Mammary epithelial cell (primary cell): ENCODE data around the gene CAP2.

Source experiments
- CTCF ChIP-seq, 2 donors: IDR thresholded peaks in 1 of 2; conservative IDR thresholded peaks in 1 of 2; 2 replicates each; pipeline ENCODE4 v1.5.1; 2011 to 2012; ENCODE audit warnings: inconsistent platforms in 2 of 2, low read length in 2 of 2, mild to moderate bottlenecking in 2 of 2, control low read depth in 1 of 2, low read depth in 1 of 2; ENCODE audit not compliant: insufficient read depth in 1 of 2; ENCODE audit errors: extremely low read depth in 1 of 2
- EZH2 ChIP-seq: IDR thresholded peaks from 2 replicates; pipeline ENCODE4 v1.6.1; 2012; ENCODE audit warnings: low read length, inconsistent platforms, borderline replicate concordance

- TF ChIP-seq CTCF (conservative IDR thresholded peaks at IDR 0.05 in 1 of 2, IDR thresholded peaks at IDR 0.05 in 1 of 2; ENCODE audit: extremely low read depth in 1 of 2, insufficient read depth in 1 of 2, low read depth in 1 of 2, low read length in 2 of 2) (no peak), EZH2 (no peak)
These were observed 97.3 kb downstream of the CAP2 start for GRCh38 chr6:17490724-17491123.
